HepG2 (cell line): Measurements from ENCODE around the gene NME2. TPM values are rescaled to one million over a fixed set of nuclear protein-coding genes. Genes with fewer than 3 reads are reported as not detected.

Experiments used
- AGO1 ChIP-seq: fragments of 200-400 bp; formaldehyde crosslinking; IDR thresholded peaks from 2 replicates; pipeline ENCODE4 v1.6.1; 2017; ENCODE audit warnings: mild to moderate bottlenecking, low read depth, low read length, moderate library complexity; ENCODE audit not compliant: poor library complexity, severe bottlenecking
- AHR ChIP-seq: IDR thresholded peaks from 2 replicates; pipeline ENCODE4 v1.6.1; 2018; ENCODE audit warnings: missing genetic modification reagents, missing compliant biosample characterization
- ARNTL ChIP-seq: sonication (generic); formaldehyde crosslinking; IDR thresholded peaks from 2 replicates; pipeline ENCODE4 v1.4.0; 2020; ENCODE audit warnings: mild to moderate bottlenecking, missing genetic modification reagents
- ATF2 ChIP-seq: sonication (generic); formaldehyde crosslinking; IDR thresholded peaks from 2 replicates; pipeline ENCODE4 v1.4.0; 2020; ENCODE audit warnings: missing genetic modification reagents
- EHMT2 ChIP-seq: fragments of 200-600 bp; sonication (generic); IDR thresholded peaks from 2 replicates; pipeline ENCODE4 v1.7.0; 2017; ENCODE audit warnings: antibody characterized with exemption, low read depth, low read length, borderline replicate concordance
- ELF1 ChIP-seq: sonication (generic); formaldehyde crosslinking; IDR thresholded peaks from 2 replicates; pipeline ENCODE4 v1.4.0; 2020; ENCODE audit warnings: missing genetic modification reagents
- FOXP4 ChIP-seq: sonication (generic); formaldehyde crosslinking; IDR thresholded peaks from 2 replicates; pipeline ENCODE4 v1.4.0; 2020; ENCODE audit warnings: missing genetic modification reagents
- HCFC1 ChIP-seq: fragments of 150-350 bp; IDR thresholded peaks from 2 replicates; pipeline ENCODE4 v1.6.1; 2014; ENCODE audit warnings: low read depth, low read length
- KDM5A ChIP-seq: fragments of 200-600 bp; sonication (generic); IDR thresholded peaks from 2 replicates; pipeline ENCODE4 v1.7.0; 2018; ENCODE audit warnings: antibody characterized with exemption, mild to moderate bottlenecking, low read length, borderline replicate concordance
- KLF16 ChIP-seq, 2 experiments: sonication (generic) in 1 of 2; formaldehyde crosslinking in 1 of 2; IDR thresholded peaks; 2 replicates each; pipeline versions ENCODE4 v1.6.1 to v1.8.0; 2016 to 2023; ENCODE audit warnings: missing genetic modification reagents in 2 of 2, missing compliant biosample characterization in 1 of 2
- NFIC ChIP-seq: IDR thresholded peaks from 2 replicates; pipeline ENCODE4 v1.6.1; 2012; ENCODE audit warnings: mild to moderate bottlenecking, low read length, inconsistent platforms
- SALL1 ChIP-seq: sonication (generic); formaldehyde crosslinking; IDR thresholded peaks from 2 replicates; pipeline ENCODE4 v1.8.0; 2022; ENCODE audit warnings: mild to moderate bottlenecking, missing genetic modification reagents
- SAP130 ChIP-seq: IDR thresholded peaks from 2 replicates; pipeline ENCODE4 v1.6.1; 2016; ENCODE audit warnings: low read depth
- SMAD3 ChIP-seq: sonication (generic); formaldehyde crosslinking; IDR thresholded peaks from 2 replicates; pipeline ENCODE4 v1.4.0; 2020; ENCODE audit warnings: missing genetic modification reagents
- STAT5B ChIP-seq: sonication (generic); formaldehyde crosslinking; IDR thresholded peaks from 2 replicates; pipeline ENCODE4 v1.4.0; 2020; ENCODE audit warnings: missing genetic modification reagents
- TBL1XR1 ChIP-seq: fragments of 150-350 bp; IDR thresholded peaks from 2 replicates; pipeline ENCODE4 v1.6.1; 2014; ENCODE audit warnings: borderline replicate concordance, low read length; ENCODE audit not compliant: partially characterized antibody
- ZNF17 ChIP-seq: sonication (generic); formaldehyde crosslinking; IDR thresholded peaks from 2 replicates; pipeline ENCODE4 v1.5.0; 2020; ENCODE audit warnings: mild to moderate bottlenecking, missing genetic modification reagents
- ZNF292 ChIP-seq: sonication (generic); formaldehyde crosslinking; IDR thresholded peaks from 2 replicates; pipeline ENCODE4 v1.8.1; 2022; ENCODE audit warnings: mild to moderate bottlenecking, low read depth, missing genetic modification reagents, borderline replicate concordance
- ZNF33A ChIP-seq: sonication (generic); formaldehyde crosslinking; IDR thresholded peaks from 2 replicates; pipeline ENCODE4 v1.5.1; 2020; ENCODE audit warnings: missing genetic modification reagents, mild to moderate bottlenecking, moderate library complexity, borderline replicate concordance
- ZNF629 ChIP-seq: sonication (generic); formaldehyde crosslinking; conservative IDR thresholded peaks from 2 replicates; pipeline ENCODE4 v1.5.0; 2020; ENCODE audit warnings: missing genetic modification reagents
- ZNF660 ChIP-seq: sonication (generic); formaldehyde crosslinking; IDR thresholded peaks from 2 replicates; pipeline ENCODE4 v1.5.1; 2020; ENCODE audit warnings: mild to moderate bottlenecking, low read depth, missing genetic modification reagents, borderline replicate concordance
- ZNF687 ChIP-seq: sonication (generic); formaldehyde crosslinking; IDR thresholded peaks from 2 replicates; pipeline ENCODE4 v1.5.1; 2020; ENCODE audit warnings: mild to moderate bottlenecking, missing genetic modification reagents, moderate library complexity
- ZZZ3 ChIP-seq: sonication (generic); formaldehyde crosslinking; IDR thresholded peaks from 2 replicates; pipeline ENCODE4 v1.4.0; 2020; ENCODE audit warnings: missing genetic modification reagents, mild to moderate bottlenecking, borderline replicate concordance
- polyA plus RNA-seq, 8 experiments: library from polyadenylated mRNA; depleted of rRNA in 3 of 8; stranded (reverse) in 7 of 8; unstranded in 1 of 8; fragments of >200 nt; fragmentation: Illumina TruSeq in 4 of 8; extraction: Trizol in 4 of 8; gene quantifications; 2 replicates each; pipeline versions ENCODE4 v1.2.1 to v1.2.3, GENCODE V29; 2011 to 2016; ENCODE audit warnings: low read depth in 4 of 8, missing spikeins in 1 of 8, mixed read lengths in 1 of 8; ENCODE audit not compliant: insufficient read depth in 1 of 8
- total RNA-seq, 5 experiments: library from RNA; depleted of rRNA; stranded (reverse); fragments of >200 nt; fragmentation: Illumina TruSeq; extraction: Trizol; gene quantifications; 2 replicates each; pipeline ENCODE4 v1.2.3, GENCODE V29; 2016; ENCODE audit warnings: low read depth in 1 of 5

Gene NME2
- total and polyA plus RNA-seq, 2 of the 13 experiments (the other 11 are each of a cell fraction or from before 2014, with no cell fraction given) = 790 to 1,213 TPM

DNA sequence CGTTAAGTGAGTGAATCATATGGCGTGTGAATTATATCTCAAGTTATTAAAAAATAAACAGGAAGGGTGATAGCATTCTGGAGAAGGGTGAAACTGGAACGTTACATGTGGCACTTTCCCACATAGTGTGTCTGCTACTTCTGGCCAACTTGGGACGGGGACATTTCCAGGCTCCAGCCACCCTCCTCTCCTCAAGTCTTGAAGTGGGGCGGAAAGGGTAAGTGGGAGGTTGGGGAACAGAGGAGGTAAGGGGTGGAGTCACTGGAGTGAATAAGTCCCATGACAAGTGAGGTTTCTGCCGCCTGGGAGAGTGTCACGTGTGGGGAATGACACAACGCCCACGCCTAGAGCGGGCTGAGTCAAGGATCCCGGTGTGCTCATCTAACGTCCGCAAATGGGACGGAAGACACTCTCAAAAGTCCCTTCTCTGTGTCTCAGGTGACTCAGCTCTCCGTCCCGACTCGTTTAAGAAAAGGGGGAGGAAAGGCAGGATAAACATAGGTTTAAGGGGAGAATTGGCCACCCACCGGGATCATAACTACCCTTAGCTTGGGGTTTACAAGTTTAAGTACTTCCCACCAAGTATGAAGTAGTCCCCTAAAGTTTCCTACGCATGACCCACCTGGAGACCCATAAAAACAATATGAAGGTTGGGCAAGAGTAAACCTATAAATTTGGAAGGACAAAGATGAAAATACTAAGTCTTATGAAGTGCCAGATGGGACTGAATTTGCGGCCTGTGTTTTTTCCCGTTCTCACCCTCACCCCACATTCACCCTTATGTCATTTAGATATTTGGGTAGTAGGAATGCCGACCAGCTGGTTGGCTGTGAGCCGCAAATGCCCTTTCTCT, 44.4 kb upstream of the NME2 start (continued):
- TF ChIP-seq ATF2 (CRISPR knock-in tag) (peak; percentile 50; the same call in 1 of the 2 replicates), ZZZ3 (CRISPR knock-in tag) (no peak), ELF1 (CRISPR knock-in tag) (peak; percentile 25; the same call in 1 of the 2 replicates), ZNF292 (CRISPR knock-in tag) (0 out of 2 replicates have a peak, but pooled peaks have one; percentile 10), ZNF687 (CRISPR knock-in tag) (peak; percentile 59; the same call in 1 of the 2 replicates), AGO1 (no peak), ZNF33A (CRISPR knock-in tag) (no peak), ZNF17 (CRISPR knock-in tag) (no peak), ZNF629 (CRISPR knock-in tag) (no peak), FOXP4 (peak; percentile 62), KLF16 (CRISPR knock-in tag; IDR thresholded peaks at IDR 0.05) (peak in 1 of 2 experiments; percentile 64; a peak in 2 of 4 replicates), HCFC1 (no peak), STAT5B (no peak), NFIC (no peak), SALL1 (peak; percentile 82), AHR (CRISPR knock-in tag) (peak; percentile 55; the same call in 1 of the 2 replicates), KDM5A (no peak), SMAD3 (CRISPR knock-in tag) (no peak), ARNTL (peak; percentile 82), ZNF660 (CRISPR knock-in tag) (no peak), SAP130 (CRISPR knock-in tag) (peak; percentile 96), TBL1XR1 (peak; percentile 4), EHMT2 (no peak)
